ENCODE results near the gene ATP5PD.

DNA sequence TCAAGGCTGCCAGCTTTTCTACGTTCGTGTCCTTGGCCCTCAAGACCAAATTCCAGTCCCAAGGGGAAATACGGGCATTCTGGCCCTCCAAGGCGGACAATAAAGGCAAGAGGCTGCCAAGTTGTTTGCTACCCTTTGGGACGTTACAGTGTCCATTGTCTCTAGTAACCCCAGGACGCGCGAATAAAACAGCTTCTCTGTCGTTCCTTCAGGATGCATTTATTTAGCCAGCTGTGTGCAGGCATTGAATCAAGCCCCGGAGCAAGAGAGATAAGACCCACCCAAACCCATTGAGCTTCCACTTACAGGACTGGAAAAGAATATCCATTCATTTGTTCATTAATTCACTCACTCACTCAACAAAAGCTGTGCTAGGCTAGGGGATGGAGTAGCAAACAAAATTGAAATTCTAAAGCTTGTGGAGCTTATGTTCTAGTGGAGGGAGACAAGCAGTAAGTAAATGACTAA, 33.6 kb downstream of the ATP5PD start:
- TF ChIP-seq, protein P1, sequence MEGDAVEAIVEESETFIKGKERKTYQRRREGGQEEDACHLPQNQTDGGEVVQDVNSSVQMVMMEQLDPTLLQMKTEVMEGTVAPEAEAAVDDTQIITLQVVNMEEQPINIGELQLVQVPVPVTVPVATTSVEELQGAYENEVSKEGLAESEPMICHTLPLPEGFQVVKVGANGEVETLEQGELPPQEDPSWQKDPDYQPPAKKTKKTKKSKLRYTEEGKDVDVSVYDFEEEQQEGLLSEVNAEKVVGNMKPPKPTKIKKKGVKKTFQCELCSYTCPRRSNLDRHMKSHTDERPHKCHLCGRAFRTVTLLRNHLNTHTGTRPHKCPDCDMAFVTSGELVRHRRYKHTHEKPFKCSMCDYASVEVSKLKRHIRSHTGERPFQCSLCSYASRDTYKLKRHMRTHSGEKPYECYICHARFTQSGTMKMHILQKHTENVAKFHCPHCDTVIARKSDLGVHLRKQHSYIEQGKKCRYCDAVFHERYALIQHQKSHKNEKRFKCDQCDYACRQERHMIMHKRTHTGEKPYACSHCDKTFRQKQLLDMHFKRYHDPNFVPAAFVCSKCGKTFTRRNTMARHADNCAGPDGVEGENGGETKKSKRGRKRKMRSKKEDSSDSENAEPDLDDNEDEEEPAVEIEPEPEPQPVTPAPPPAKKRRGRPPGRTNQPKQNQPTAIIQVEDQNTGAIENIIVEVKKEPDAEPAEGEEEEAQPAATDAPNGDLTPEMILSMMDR (IDR thresholded peaks at IDR 0.05) = no peak
- TF ChIP-seq EZH2 (IDR thresholded peaks at IDR 0.05; ENCODE audit: borderline replicate concordance, insufficient read depth, low read depth, low read length, poor library complexity, severe bottlenecking) = no peak

Data from B cell (primary cell).